Activated CD8-positive, alpha-beta memory T cell treated with anti-CD3 and anti-CD28 coated beads for 48 hours (primary cell): ENCODE results near the gene DHRS2.
"Not testable (repeated sequence)": the region's sequence is repeated elsewhere in the genome, so short reads cannot be mapped to it uniquely, and the experiment has no call there.

ENCODE experiments used
- DNase-seq, 3 experiments: peaks; one replicate each; pipeline ENCODE4 v3.0.0-alpha.2; 2020; ENCODE audit warnings: low read depth in 2 of 3, low spot score in 2 of 3

Gene DHRS2

DNA sequence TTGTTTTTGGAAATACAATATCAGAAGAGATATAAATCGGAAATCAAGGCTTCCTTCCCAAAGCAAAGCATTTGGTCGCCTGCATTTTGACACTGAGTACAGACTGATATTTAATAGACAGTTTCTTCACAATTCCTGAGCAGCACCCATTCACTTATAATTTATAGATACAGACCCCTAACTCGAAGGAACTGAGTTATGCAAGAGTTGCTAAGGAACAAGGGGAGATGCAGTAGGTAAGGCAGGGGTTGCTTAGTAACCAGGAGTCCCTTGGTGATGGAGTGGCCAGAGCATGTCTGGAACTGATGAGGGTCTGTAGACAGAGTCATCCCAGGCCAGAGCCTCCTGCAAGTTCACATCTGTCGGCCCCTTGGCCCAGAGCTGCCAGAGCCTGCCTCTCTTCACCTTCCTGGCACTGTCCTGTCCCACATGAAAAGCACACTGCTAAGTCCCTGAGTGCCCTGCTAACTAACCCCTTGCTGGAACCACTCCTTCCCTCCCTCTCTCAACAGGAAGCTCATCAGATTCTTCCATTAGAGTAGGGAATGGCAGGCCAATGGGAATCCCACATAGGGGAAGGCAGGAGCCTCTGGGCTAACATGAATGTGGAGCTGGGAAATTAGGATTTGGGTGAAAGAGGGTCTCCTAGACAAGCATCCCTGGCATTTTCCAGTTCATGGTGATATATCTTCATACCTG is 3.6 kb upstream of the DHRS2 start:
- no peak for DNase-seq

GRCh38 chr14:23633160-23633701 is 2.9 kb upstream of the DHRS2 start:
- DNase-seq, result no peak

DNA sequence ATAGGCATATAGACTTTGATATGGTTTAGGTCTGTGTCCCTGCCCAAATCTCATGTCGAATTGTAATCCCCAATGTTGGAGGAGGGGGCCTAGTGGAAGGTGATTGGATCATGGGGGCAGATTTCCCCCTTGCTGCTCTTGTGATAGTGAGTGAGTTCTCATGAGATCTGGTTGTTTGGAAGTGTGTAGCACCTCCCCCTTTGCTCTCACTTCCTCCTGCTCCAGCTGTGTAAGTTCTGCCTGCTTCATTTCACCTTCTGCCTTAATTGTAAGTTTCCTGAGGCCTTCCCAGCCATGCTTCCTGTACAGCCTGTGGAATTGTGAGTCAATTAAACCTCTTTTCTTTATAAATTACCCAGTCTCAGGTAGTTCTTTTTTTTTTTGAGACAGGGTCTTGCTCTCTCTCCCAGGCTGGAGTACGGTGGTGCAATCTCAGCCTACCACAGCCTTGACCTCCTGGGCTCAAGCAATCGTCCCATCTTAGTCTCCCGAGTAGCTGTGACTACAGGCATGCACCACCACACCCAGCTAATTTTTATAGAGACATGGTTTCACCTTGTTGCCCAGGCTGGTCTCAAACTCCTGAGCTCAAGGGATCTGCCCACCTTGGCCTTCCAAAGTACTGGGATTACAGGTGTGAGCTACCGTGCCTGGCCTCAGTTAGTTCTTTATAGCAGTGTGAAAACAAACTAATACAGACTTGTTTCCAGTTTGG is 1.3 kb upstream of the DHRS2 start:
- not testable (repeated sequence) for DNase-seq

GRCh38 chr14:23637312-23637654 is 1.1 kb downstream of the DHRS2 start:
- not testable (repeated sequence) for DNase-seq

DNA sequence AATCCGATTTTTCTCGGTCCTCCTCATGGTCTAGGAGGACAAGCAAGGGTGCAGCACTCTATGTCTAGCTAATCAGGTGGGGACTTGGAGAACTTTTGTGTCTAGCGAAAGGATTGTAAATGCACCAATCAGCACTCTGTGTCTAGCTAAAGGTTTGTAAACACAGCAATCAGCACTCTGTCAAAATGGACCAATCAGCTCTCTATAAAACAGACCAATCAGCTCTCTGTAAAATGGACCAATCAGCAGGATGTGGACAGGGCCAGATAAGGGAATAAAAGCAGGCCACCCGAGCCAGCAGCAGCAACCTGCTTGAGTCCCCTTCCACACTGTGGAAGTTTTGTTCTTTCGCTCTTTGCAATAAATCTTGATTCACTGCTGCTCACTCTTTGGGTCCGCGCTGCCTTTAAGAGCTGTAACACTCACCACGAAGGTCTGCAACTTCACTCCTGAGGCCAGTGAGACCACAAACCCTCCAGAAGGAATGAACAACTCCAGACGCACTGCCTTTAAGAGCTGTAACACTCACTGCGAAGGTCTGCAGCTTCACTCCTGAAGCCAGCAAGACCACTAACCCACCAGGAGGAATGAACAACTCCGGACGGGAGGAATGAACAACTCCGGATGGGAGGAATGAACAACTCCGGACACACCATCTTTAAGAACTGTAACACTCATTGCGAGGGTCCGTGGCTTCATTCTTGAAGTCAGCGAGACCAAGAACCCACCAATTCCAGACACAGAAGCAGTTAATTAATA is 1.7 kb downstream of the DHRS2 start:
- not testable (repeated sequence) for DNase-seq

- DNase-seq, result no peak
Measured at GRCh38 chr14:23638414-23639047, 2.4 kb downstream of the DHRS2 start.

DNA sequence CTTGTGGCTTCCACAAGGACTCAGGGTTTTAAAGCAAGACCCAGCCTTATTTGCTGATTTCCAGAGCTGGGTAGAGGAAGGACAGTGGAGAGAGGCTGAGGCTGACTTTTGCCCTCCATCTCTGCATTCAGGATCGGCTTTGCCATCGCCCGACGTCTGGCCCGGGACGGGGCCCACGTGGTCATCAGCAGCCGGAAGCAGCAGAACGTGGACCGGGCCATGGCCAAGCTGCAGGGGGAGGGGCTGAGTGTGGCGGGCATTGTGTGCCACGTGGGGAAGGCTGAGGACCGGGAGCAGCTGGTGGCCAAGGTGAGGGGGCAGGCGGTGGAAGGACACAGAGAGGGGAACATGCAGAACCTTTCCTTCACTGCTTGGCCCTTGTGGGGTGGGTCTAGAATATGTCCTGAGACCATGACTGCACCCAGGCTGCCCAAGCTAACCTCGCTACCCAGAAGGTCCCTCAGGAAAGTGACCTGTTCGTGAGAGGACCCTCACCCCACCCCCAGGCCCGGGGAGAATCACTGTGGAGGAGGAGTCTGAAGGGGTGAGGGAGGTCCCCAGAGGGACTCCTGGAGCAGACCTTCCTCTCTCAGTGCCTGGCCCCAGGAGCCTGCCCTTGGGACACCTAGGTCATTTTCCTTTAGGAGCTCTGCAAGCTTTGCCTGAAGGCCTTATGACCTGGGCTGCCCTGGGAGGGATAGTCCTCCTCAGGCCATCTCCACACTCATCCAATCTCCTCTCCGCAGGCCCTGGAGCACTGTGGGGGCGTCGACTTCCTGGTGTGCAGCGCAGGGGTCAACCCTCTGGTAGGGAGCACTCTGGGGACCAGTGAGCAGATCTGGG is 3.1 kb downstream of the DHRS2 start:
- DNase-seq, result no peak

GRCh38 chr14:23639891-23640523 is 3.8 kb downstream of the DHRS2 start:
- DNase-seq, result no peak

DNA sequence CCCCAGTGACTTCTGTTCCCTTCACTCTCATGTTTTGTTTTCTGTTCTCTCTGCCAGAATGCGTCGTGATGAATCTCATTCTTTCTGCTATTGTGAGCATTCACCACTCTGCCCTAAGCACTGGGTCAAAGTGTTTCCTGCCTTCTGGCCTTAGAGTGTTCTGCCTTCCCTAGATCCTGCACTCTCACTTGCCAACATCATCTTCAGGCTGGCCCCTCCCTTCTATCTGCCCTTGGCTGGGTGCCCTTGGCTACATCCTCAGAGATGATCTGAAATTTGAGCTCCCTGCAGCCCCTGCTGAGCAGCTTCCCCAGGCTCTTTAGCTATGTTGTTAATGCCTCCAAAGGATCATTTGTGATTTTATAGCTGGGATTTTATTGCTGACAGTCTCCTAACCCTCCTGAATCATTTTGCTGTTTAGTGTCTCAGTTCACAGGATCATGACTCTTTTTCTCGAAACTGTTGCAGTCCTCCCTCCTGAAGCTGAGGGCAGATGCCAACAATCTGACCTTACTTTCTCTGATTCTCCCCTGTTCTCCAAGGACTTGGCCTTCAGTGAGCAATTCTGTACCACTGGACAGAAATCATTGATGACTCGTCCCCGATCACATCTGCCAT is 4.5 kb downstream of the DHRS2 start:
- DNase-seq, result no peak

- DNase-seq, result no peak
Measured at GRCh38 chr14:23641180-23641914, 5.2 kb downstream of the DHRS2 start.

GRCh38 chr14:23641915-23642588 is 5.9 kb downstream of the DHRS2 start:
- no peak for DNase-seq

- no peak for DNase-seq
Measured at GRCh38 chr14:23643533-23644194, 7.5 kb downstream of the DHRS2 start.

DNA sequence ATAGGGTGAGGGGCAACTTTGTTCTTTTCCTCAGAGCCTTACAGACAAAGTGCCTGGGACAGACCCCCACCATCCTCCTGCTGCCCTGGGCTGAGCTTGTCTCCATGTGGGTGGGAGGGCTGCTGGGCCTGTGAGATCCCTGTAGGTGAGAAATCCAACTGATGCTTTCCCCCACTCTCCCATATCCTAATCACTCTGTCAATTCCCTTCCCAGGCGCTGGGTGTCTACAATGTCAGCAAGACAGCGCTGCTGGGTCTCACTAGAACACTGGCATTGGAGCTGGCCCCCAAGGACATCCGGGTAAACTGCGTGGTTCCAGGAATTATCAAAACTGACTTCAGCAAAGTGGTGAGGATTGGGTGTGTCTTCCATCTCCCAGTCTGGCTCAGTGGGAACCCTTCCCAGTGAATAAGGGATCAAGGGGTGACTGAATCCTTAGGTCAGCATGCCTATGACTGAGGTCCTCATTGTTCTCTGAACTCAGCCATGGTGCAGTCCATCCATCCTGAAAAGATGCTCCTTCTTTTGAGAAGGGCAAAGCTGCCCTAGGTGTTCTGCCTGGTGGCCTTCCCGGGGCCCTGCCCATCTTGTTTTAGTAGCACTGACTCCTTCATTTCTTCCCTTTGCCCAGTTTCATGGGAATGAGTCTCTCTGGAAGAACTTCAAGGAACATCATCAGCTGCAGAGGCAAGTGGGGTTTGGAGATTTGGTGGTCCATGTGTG is 8.2 kb downstream of the DHRS2 start:
- DNase-seq, result no peak

DNA sequence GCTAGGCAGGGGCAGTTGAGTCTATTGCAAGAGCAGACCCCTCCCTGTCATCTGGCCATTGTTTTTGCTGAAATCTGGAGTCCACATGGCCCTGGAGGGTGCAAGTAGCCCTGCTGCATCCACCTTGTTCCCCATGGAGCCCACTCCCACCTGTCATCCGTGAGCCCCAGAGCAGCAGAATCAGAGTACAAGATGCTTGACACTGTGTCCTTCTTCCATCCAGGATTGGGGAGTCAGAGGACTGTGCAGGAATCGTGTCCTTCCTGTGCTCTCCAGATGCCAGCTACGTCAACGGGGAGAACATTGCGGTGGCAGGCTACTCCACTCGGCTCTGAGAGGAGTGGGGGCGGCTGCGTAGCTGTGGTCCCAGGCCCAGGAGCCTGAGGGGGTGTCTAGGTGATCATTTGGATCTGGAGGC is 8.8 kb downstream of the DHRS2 start:
- DNase-seq, result no peak

DNA sequence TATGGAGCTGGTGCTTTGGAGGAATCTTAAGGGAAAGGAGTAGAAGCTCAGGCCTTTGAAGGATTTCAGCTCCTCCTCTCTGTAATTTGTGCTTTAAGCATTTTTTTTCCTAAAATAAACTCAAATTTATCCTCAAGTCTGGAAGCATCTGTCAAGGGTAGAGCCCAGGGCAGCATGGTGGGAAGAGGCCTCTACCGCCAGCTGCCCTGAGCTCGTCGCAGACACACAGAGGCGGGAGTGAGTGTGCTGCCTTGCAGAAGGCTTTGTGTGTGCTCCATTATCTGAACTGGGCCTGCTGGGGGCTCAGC is 9.3 kb downstream of the DHRS2 start:
- no peak for DNase-seq

- DNase-seq, result no peak
Measured at GRCh38 chr14:23645812-23646647, 9.9 kb downstream of the DHRS2 start.
